Measurements from ENCODE around the gene CAMTA1.

DNA sequence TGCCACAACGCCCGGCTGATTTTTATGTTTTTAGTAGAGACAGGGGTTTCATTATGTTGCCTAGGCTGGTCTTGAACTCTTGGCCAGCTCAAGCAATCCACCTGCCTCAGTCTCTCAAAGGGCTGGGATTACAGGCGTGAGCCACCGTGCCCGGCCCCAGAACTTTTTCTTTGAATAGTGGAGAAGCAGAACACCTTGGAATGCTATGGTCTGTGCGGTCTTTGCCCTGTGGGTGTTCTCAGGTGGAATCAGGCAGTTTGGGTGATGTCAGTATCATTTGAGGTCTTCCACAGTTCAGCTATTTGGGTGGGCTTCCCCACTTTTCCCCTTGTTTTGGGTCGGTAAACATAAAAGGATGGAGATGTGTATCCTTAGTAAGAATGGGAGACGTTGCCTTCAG, 17.6 kb downstream of the CAMTA1 start:
- TF ChIP-seq, protein P1, sequence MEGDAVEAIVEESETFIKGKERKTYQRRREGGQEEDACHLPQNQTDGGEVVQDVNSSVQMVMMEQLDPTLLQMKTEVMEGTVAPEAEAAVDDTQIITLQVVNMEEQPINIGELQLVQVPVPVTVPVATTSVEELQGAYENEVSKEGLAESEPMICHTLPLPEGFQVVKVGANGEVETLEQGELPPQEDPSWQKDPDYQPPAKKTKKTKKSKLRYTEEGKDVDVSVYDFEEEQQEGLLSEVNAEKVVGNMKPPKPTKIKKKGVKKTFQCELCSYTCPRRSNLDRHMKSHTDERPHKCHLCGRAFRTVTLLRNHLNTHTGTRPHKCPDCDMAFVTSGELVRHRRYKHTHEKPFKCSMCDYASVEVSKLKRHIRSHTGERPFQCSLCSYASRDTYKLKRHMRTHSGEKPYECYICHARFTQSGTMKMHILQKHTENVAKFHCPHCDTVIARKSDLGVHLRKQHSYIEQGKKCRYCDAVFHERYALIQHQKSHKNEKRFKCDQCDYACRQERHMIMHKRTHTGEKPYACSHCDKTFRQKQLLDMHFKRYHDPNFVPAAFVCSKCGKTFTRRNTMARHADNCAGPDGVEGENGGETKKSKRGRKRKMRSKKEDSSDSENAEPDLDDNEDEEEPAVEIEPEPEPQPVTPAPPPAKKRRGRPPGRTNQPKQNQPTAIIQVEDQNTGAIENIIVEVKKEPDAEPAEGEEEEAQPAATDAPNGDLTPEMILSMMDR (IDR thresholded peaks at IDR 0.05; ENCODE audit: insufficient read depth, low read depth, low read length), result no peak
- TF ChIP-seq EZH2 (IDR thresholded peaks at IDR 0.05; ENCODE audit: insufficient read depth, low read length), result no peak

Measured in astrocyte (in vitro differentiated cells and primary cell).